HCT116 (cell line): ENCODE data around the gene CPNE8.

Source experiments
- EZH2 ChIP-seq: fragments of 200-600 bp; sonication (generic); IDR thresholded peaks from 2 replicates; pipeline ENCODE4 v1.6.1; 2017; ENCODE audit warnings: antibody characterized with exemption, mixed run types
- POLR2A ChIP-seq: IDR thresholded peaks from 2 replicates; pipeline ENCODE4 v1.7.0; 2011; ENCODE audit warnings: borderline replicate concordance; ENCODE audit not compliant: insufficient read depth, insufficient read length; ENCODE audit errors: extremely low read depth
- POLR2AphosphoS5 ChIP-seq: IDR thresholded peaks from 2 replicates; pipeline ENCODE4 v1.6.1; 2011; ENCODE audit warnings: mild to moderate bottlenecking, low read depth, low read length, moderate library complexity
- RAD21 ChIP-seq: IDR thresholded peaks from 2 replicates; pipeline ENCODE4 v1.6.1; 2012; ENCODE audit warnings: low read depth, mild to moderate bottlenecking
- SIN3A ChIP-seq: IDR thresholded peaks from 2 replicates; pipeline ENCODE4 v1.6.1; 2012; ENCODE audit warnings: low read depth
- SRF ChIP-seq: IDR thresholded peaks from 2 replicates; pipeline ENCODE4 v1.6.1; 2012; ENCODE audit warnings: low read depth
- YY1 ChIP-seq: IDR thresholded peaks from 2 replicates; pipeline ENCODE4 v1.6.1; 2011; ENCODE audit warnings: low read length, low read depth, moderate library complexity, mild to moderate bottlenecking; ENCODE audit not compliant: insufficient replicate concordance; ENCODE audit errors: extremely low read depth
- TF ChIP-seq, protein P1 (sequence below), 3 experiments: fragments of 200-600 bp in 1 of 3; sonication (generic) in 1 of 3; IDR thresholded peaks in 2 of 3; conservative IDR thresholded peaks in 1 of 3; 2 replicates each; pipeline ENCODE4 v1.5.1; 2012 to 2017; ENCODE audit warnings: low read depth in 2 of 3, low read length in 2 of 3, antibody characterized with exemption in 1 of 3, borderline replicate concordance in 1 of 3, control low read depth in 1 of 3, mild to moderate bottlenecking in 1 of 3, mixed read lengths in 1 of 3, mixed run types in 1 of 3, moderate library complexity in 1 of 3; ENCODE audit not compliant: insufficient read depth in 1 of 3
- TF ChIP-seq, protein P2 (sequence below): IDR thresholded peaks from 2 replicates; pipeline ENCODE4 v1.6.1; 2012; ENCODE audit warnings: low read depth

DNA sequence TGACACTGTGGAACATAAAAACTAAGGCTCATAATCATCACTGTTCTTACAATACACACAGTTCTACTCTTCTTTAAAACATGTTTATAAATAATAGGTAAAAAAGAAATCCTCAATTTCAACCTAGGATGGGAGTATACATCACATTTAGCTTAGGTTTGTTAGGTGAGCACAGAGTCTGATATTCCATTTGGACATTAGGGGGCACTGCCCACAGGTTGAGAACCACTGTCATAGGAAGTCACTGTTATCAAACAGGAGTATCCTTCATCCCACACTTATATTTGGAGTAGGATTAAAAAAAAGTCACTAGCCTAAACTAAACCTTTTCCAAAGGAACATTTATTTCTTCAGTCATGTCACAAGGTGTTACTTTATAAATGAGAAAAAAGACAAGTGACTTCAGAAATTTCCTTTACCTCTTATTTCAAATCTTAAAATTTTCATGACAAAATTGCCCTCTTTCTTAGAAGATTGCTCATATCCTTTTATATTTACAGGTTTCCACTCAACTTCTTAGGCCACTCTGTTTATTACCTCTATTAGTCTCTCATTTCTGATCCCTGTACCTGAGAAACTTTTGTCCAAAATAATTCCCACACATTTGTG lies 240.6 kb downstream of the CPNE8 start:
- TF ChIP-seq SRF (no peak), POLR2A (no peak), YY1 (no peak), POLR2AphosphoS5 (no peak), EZH2 (no peak), RAD21 (peak; percentile 56), SIN3A (no peak)
- TF ChIP-seq, protein P1, sequence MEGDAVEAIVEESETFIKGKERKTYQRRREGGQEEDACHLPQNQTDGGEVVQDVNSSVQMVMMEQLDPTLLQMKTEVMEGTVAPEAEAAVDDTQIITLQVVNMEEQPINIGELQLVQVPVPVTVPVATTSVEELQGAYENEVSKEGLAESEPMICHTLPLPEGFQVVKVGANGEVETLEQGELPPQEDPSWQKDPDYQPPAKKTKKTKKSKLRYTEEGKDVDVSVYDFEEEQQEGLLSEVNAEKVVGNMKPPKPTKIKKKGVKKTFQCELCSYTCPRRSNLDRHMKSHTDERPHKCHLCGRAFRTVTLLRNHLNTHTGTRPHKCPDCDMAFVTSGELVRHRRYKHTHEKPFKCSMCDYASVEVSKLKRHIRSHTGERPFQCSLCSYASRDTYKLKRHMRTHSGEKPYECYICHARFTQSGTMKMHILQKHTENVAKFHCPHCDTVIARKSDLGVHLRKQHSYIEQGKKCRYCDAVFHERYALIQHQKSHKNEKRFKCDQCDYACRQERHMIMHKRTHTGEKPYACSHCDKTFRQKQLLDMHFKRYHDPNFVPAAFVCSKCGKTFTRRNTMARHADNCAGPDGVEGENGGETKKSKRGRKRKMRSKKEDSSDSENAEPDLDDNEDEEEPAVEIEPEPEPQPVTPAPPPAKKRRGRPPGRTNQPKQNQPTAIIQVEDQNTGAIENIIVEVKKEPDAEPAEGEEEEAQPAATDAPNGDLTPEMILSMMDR (IDR thresholded peaks at IDR 0.05 in 2 of 3, conservative IDR thresholded peaks at IDR 0.05 in 1 of 3; ENCODE audit: borderline replicate concordance in 1 of 3, insufficient read depth in 1 of 3, low read depth in 2 of 3, low read length in 2 of 3) = peak; percentile 25 to 75 (median 73); a peak in 5 of 6 replicates
- TF ChIP-seq, protein P2, sequence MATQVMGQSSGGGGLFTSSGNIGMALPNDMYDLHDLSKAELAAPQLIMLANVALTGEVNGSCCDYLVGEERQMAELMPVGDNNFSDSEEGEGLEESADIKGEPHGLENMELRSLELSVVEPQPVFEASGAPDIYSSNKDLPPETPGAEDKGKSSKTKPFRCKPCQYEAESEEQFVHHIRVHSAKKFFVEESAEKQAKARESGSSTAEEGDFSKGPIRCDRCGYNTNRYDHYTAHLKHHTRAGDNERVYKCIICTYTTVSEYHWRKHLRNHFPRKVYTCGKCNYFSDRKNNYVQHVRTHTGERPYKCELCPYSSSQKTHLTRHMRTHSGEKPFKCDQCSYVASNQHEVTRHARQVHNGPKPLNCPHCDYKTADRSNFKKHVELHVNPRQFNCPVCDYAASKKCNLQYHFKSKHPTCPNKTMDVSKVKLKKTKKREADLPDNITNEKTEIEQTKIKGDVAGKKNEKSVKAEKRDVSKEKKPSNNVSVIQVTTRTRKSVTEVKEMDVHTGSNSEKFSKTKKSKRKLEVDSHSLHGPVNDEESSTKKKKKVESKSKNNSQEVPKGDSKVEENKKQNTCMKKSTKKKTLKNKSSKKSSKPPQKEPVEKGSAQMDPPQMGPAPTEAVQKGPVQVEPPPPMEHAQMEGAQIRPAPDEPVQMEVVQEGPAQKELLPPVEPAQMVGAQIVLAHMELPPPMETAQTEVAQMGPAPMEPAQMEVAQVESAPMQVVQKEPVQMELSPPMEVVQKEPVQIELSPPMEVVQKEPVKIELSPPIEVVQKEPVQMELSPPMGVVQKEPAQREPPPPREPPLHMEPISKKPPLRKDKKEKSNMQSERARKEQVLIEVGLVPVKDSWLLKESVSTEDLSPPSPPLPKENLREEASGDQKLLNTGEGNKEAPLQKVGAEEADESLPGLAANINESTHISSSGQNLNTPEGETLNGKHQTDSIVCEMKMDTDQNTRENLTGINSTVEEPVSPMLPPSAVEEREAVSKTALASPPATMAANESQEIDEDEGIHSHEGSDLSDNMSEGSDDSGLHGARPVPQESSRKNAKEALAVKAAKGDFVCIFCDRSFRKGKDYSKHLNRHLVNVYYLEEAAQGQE = no peak
